ENCODE measurements around the gene ACADM. TPM values are rescaled to one million over a fixed set of nuclear protein-coding genes. Genes with fewer than 3 reads are reported as not detected.
"Not testable (repeated sequence)": the region's sequence is repeated elsewhere in the genome, so short reads cannot be mapped to it uniquely, and the experiment has no call there.

Gene ACADM
- total RNA-seq, 4 donors from 2014 or later, result 25.3 to 46.5 (median 40.5) TPM

GRCh38 chr1:75733661-75734060 lies 9.2 kb downstream of the ACADM start:
- 92% methylated on average over 5 of the region's 5 CpGs for WGBS
- DNase-seq (ENCODE audit: low spot score in 2 of 2), result no peak
- TF ChIP-seq POLR2AphosphoS5 (IDR thresholded peaks at IDR 0.05), result no peak
- TF ChIP-seq EP300 (IDR thresholded peaks at IDR 0.05), result no peak
- TF ChIP-seq CTCF (IDR thresholded peaks at IDR 0.05), result no peak
- TF ChIP-seq POLR2A (IDR thresholded peaks at IDR 0.05), result no peak
- peaks cover 38% of the 10 kb centered on the region for H3K36me3 ChIP-seq
- no peak overlapping the region for H3K27ac ChIP-seq
- H3K4me1 ChIP-seq, result no peaks in the 10 kb centered on the region
- H3K27me3 ChIP-seq, result no peaks in the 10 kb centered on the region
- no peak overlapping the region for H3K4me3 ChIP-seq
- H3K9me3 ChIP-seq, result no peaks in the 10 kb centered on the region

GRCh38 chr1:75736016-75736415 lies 11.5 kb downstream of the ACADM start:
- TF ChIP-seq POLR2A (IDR thresholded peaks at IDR 0.05), result no peak
- no peak for TF ChIP-seq POLR2AphosphoS5 (IDR thresholded peaks at IDR 0.05)
- no peak for TF ChIP-seq EP300 (IDR thresholded peaks at IDR 0.05)
- no peak for TF ChIP-seq CTCF (IDR thresholded peaks at IDR 0.05)

GRCh38 chr1:75742047-75742625 lies 17.6 kb downstream of the ACADM start:
- Histone ChIP-seq H3K27ac (no peak overlapping the region), H3K4me1 (no peaks in the 10 kb centered on the region), H3K36me3 (peaks cover 51% of the 10 kb centered on the region), H3K27me3 (no peaks in the 10 kb centered on the region), H3K4me3 (no peak overlapping the region), H3K9me3 (no peaks in the 10 kb centered on the region)
- TF ChIP-seq EP300 (IDR thresholded peaks at IDR 0.05) (no peak), CTCF (IDR thresholded peaks at IDR 0.05) (no peak)
- DNase-seq (ENCODE audit: low spot score in 2 of 2), result no peak
- 84% methylated on average over 5 of the region's 6 CpGs for WGBS

More at GRCh38 chr1:75736016-75736415, 11.5 kb downstream of the ACADM start:
- 95% methylated on average over 1 of the region's 1 CpG for WGBS
- Histone ChIP-seq H3K4me1 (no peaks in the 10 kb centered on the region), H3K36me3 (peaks cover 48% of the 10 kb centered on the region), H3K27me3 (no peaks in the 10 kb centered on the region), H3K27ac (no peak overlapping the region), H3K9me3 (no peaks in the 10 kb centered on the region), H3K4me3 (no peak overlapping the region)
- DNase-seq (ENCODE audit: low spot score in 2 of 2), result no peak

- Histone ChIP-seq H3K4me3 (no peak overlapping the region), H3K9me3 (no peaks in the 10 kb centered on the region), H3K36me3 (peaks cover 36% of the 10 kb centered on the region), H3K4me1 (no peaks in the 10 kb centered on the region), H3K27ac (no peak overlapping the region), H3K27me3 (no peaks in the 10 kb centered on the region)
- no peak for TF ChIP-seq POLR2A (IDR thresholded peaks at IDR 0.05)
- no peak for TF ChIP-seq CTCF (IDR thresholded peaks at IDR 0.05)
- no peak for TF ChIP-seq EP300 (IDR thresholded peaks at IDR 0.05)
- no peak for TF ChIP-seq POLR2AphosphoS5 (IDR thresholded peaks at IDR 0.05)
- no peak for DNase-seq (ENCODE audit: low spot score in 2 of 2)
- WGBS, result 81% methylated on average over 4 of the region's 4 CpGs
These were observed 20.8 kb downstream of the ACADM start for GRCh38 chr1:75745276-75745675.

- DNase-seq (ENCODE audit: low spot score in 2 of 2); H3K27me3 ChIP-seq: not testable (repeated sequence)
These were observed 32.7 kb downstream of the ACADM start for GRCh38 chr1:75757210-75757609.

GRCh38 chr1:75758543-75758942 lies 34.0 kb downstream of the ACADM start:
- not testable (repeated sequence) for DNase-seq (ENCODE audit: low spot score in 2 of 2); H3K27me3 ChIP-seq; H3K9me3 ChIP-seq; H3K4me1 ChIP-seq; H3K27ac ChIP-seq; H3K4me3 ChIP-seq
- peaks cover 17% of the 10 kb centered on the region for H3K36me3 ChIP-seq
- WGBS, result 98% methylated on average over 4 of the region's 4 CpGs

More at GRCh38 chr1:75757210-75757609, 32.7 kb downstream of the ACADM start:
- H3K27ac ChIP-seq, H3K4me3 ChIP-seq, H3K9me3 ChIP-seq, H3K4me1 ChIP-seq: not testable (repeated sequence)
- H3K36me3 ChIP-seq, result peaks cover 26% of the 10 kb centered on the region
